K562 (cell line): ENCODE results near the gene WTAP. TPM values are rescaled to one million over a fixed set of nuclear protein-coding genes. Genes with fewer than 3 reads are reported as not detected.
A peak's percentile ranks its signal among the peaks of the same experiment; 100 is the strongest.

Experiments
- CLOCK ChIP-seq: fragments of 250-450 bp; sonication (Bioruptor Pico); IDR thresholded peaks from 2 replicates; pipeline ENCODE4 v1.4.0; 2020; ENCODE audit warnings: mild to moderate bottlenecking, moderate library complexity, borderline replicate concordance
- CTBP1 ChIP-seq: fragments of 450-650 bp; IDR thresholded peaks from 2 replicates; pipeline ENCODE4 v1.6.1; 2016; ENCODE audit warnings: borderline replicate concordance
- EZH2 ChIP-seq: IDR thresholded peaks from 2 replicates; pipeline ENCODE4 v1.6.1; 2012; ENCODE audit warnings: low read depth, mild to moderate bottlenecking, inconsistent platforms, low read length, borderline replicate concordance
- GABPB2 ChIP-seq: fragments of 250-450 bp; sonication (Bioruptor Pico); conservative IDR thresholded peaks from 2 replicates; pipeline ENCODE4 v1.5.1; 2021; ENCODE audit warnings: mild to moderate bottlenecking
- GTF2F1 ChIP-seq: IDR thresholded peaks from 2 replicates; pipeline ENCODE4 v1.6.1; 2011; ENCODE audit warnings: low read depth, low read length, improper control_type of control experiment
- HSF4 ChIP-seq: fragments of 250-450 bp; sonication (Bioruptor Pico); IDR thresholded peaks from 2 replicates; pipeline ENCODE4 v2.1.2; 2022; ENCODE audit warnings: mild to moderate bottlenecking, moderate library complexity, borderline replicate concordance
- LCOR ChIP-seq: sonication (generic); formaldehyde crosslinking; IDR thresholded peaks from 2 replicates; pipeline ENCODE4 v1.8.0; 2022; ENCODE audit warnings: mild to moderate bottlenecking, missing genetic modification reagents
- MAX ChIP-seq: sonication (generic); formaldehyde crosslinking; IDR thresholded peaks from 2 replicates; pipeline ENCODE4 v1.9.0; 2022; ENCODE audit warnings: mild to moderate bottlenecking, missing genetic modification reagents
- MYBL2 ChIP-seq, 2 experiments: fragments of 450-650 bp in 1 of 2; sonication (generic) in 1 of 2; formaldehyde crosslinking in 1 of 2; IDR thresholded peaks; 2 replicates each; pipeline versions ENCODE4 v1.6.1 to v1.8.1; 2017 to 2022; ENCODE audit warnings: borderline replicate concordance in 1 of 2, inconsistent platforms in 1 of 2, low read depth in 1 of 2, mild to moderate bottlenecking in 1 of 2, missing genetic modification reagents in 1 of 2, moderate library complexity in 1 of 2
- MYNN ChIP-seq, 2 experiments: sonication (generic); formaldehyde crosslinking in 1 of 2; IDR thresholded peaks; 2 replicates each; pipeline versions ENCODE4 v1.5.0 to v1.6.1; 2016 to 2020; ENCODE audit warnings: antibody characterized with exemption in 1 of 2, missing genetic modification reagents in 1 of 2
- SMAD2 ChIP-seq: fragments of 150-350 bp; IDR thresholded peaks from 2 replicates; pipeline ENCODE4 v1.6.1; 2014; ENCODE audit warnings: low read depth, mild to moderate bottlenecking, low read length
- SMAD3 ChIP-seq: fragments of 450-650 bp; formaldehyde crosslinking; conservative IDR thresholded peaks from 2 replicates; pipeline ENCODE4 v1.4.0; 2020; ENCODE audit warnings: mild to moderate bottlenecking
- SRSF3 ChIP-seq: fragments of 200-400 bp; formaldehyde crosslinking; IDR thresholded peaks from 2 replicates; pipeline ENCODE4 v1.6.1; 2016; ENCODE audit warnings: mild to moderate bottlenecking, low read length, moderate library complexity; ENCODE audit not compliant: insufficient read depth
- SUPT5H ChIP-seq: fragments of 450-650 bp; IDR thresholded peaks from 2 replicates; pipeline ENCODE4 v1.6.1; 2016
- TAF7 ChIP-seq: fragments of 450-650 bp; IDR thresholded peaks from 2 replicates; pipeline ENCODE4 v1.6.1; 2016; ENCODE audit warnings: missing genetic modification characterization, missing compliant biosample characterization
- TCFL5 ChIP-seq: fragments of 250-450 bp; sonication (Bioruptor Pico); conservative IDR thresholded peaks from 2 replicates; pipeline ENCODE4 v1.6.1; 2021; ENCODE audit warnings: mild to moderate bottlenecking, moderate library complexity, matching md5 sums
- TSHZ1 ChIP-seq: fragments of 250-450 bp; sonication (Bioruptor Pico); IDR thresholded peaks from 2 replicates; pipeline ENCODE4 v1.4.0; 2020; ENCODE audit warnings: mild to moderate bottlenecking, moderate library complexity
- ZBTB17 ChIP-seq: fragments of 450-650 bp; formaldehyde crosslinking; IDR thresholded peaks from 2 replicates; pipeline ENCODE4 v1.4.0; 2020; ENCODE audit warnings: mild to moderate bottlenecking
- ZNF24 ChIP-seq: fragments of 450-650 bp; IDR thresholded peaks from 2 replicates; pipeline ENCODE4 v1.6.1; 2016
- ZNF696 ChIP-seq: fragments of 250-450 bp; sonication (Bioruptor Pico); conservative IDR thresholded peaks from 2 replicates; pipeline ENCODE4 v1.4.0; 2020; ENCODE audit warnings: mild to moderate bottlenecking, moderate library complexity
- polyA plus RNA-seq, 8 experiments: library from polyadenylated mRNA; depleted of rRNA in 4 of 8; stranded (reverse) in 5 of 8; unstranded in 3 of 8; fragments of >200 nt; fragmentation: Nextera tagmentation in 2 of 8; fragmentation: Illumina TruSeq in 1 of 8; extraction: Ambion mirVana in 2 of 8; extraction: Trizol in 1 of 8; gene quantifications; 2 replicates each; pipeline versions ENCODE4 v1.2.1 to v1.2.3, GENCODE V29; 2011 to 2014; ENCODE audit warnings: inconsistent platforms in 1 of 8, missing spikeins in 1 of 8
- total RNA-seq, 7 experiments: library from RNA; depleted of rRNA in 6 of 7; stranded (reverse); fragments of >200 nt in 6 of 7; fragmentation: Illumina TruSeq in 2 of 7; extraction: Trizol in 2 of 7; gene quantifications; 2 replicates each; pipeline versions ENCODE4 v1.2.1 to v1.2.3, GENCODE V29; 2011 to 2021; ENCODE audit warnings: low replicate concordance in 1 of 7

Gene WTAP
- total and polyA plus RNA-seq, 9 of the 15 experiments (the other 6 are each of a cell fraction or from before 2014, with no cell fraction given): 52.4 to 156 (median 110) TPM

- TF ChIP-seq CLOCK (CRISPR knock-in tag) (peak; percentile 79; the same call in 1 of the 2 replicates), ZNF24 (no peak; the same call in 1 of the 2 replicates), SRSF3 (0 out of 2 replicates have a peak, but pooled peaks have one; percentile 38), TSHZ1 (CRISPR knock-in tag) (no peak), MYBL2 (IDR thresholded peaks at IDR 0.05; ENCODE audit: low read depth) (0 out of 2 replicates have a peak, but pooled peaks have one; percentile 38), MYBL2 (CRISPR knock-in tag; IDR thresholded peaks at IDR 0.05; ENCODE audit: borderline replicate concordance) (no peak), ZNF696 (no peak), ZBTB17 (peak; percentile 59; the same call in 1 of the 2 replicates), HSF4 (CRISPR knock-in tag) (0 out of 2 replicates have a peak, but pooled peaks have one; percentile 41), TCFL5 (no peak; the same call in 1 of the 2 replicates), SMAD3 (peak; percentile 66; the same call in 1 of the 2 replicates), EZH2 (no peak), SMAD2 (no peak), GTF2F1 (peak; percentile 41; the same call in 1 of the 2 replicates), TAF7 (tag) (peak; percentile 93), MAX (CRISPR knock-in tag) (peak; percentile 99), LCOR (peak; percentile 97), GABPB2 (no peak), SUPT5H (peak; percentile 99), CTBP1 (peak; percentile 98), MYNN (IDR thresholded peaks at IDR 0.05) (peak; percentile 83), MYNN (CRISPR knock-in tag; IDR thresholded peaks at IDR 0.05) (no peak)
Observed at GRCh38 chr6:159726918-159727716, at the start of gene WTAP (continued).
